H1 (cell line): ENCODE measurements around the gene SCNN1B. TPM values are rescaled to one million over a fixed set of nuclear protein-coding genes. Genes with fewer than 3 reads are reported as not detected.

Experiments
- CTCF ChIA-PET: fragments of 300-600 bp; sonication (Branson Sonifier 250); formaldehyde crosslinking; loops from one replicate; lab custom pipeline; 2021; ENCODE audit not compliant: partially characterized antibody; lab: Charles Lee
- POLR2A ChIA-PET: fragments of 300-600 bp; sonication (Branson Sonifier 250); formaldehyde crosslinking; loops from one replicate; lab custom pipeline; 2021; ENCODE audit warnings: inconsistent platforms; ENCODE audit not compliant: partially characterized antibody; lab: Charles Lee
- DNase-seq, 2 experiments: peaks; one replicate each; pipeline versions ENCODE4 v3.0.0 to v3.0.0-alpha.2; 2010 to 2022; ENCODE audit warnings: low spot score in 2 of 2, low read depth in 1 of 2, mixed read lengths in 1 of 2
- FAIRE-seq: peaks from 2 replicates; lab custom pipeline; 2011; peaks lifted over from hg19 to GRCh38; lab: Jason Lieb, UNC
- H2AFZ ChIP-seq: 2 replicates; pipeline ENCODE4 v1.8.1; 2012; ENCODE audit warnings: low read length, inconsistent platforms
- H2AK5ac ChIP-seq: 2 replicates; pipeline ENCODE4 v1.6.1; 2013; ENCODE audit warnings: low read depth, low read length
- H2BK120ac ChIP-seq: replicated peaks from 2 replicates; pipeline ENCODE3; 2013; ENCODE audit warnings: low read depth, low read length, inconsistent platforms
- H2BK12ac ChIP-seq: 2 replicates; pipeline ENCODE4 v1.6.1; 2013; ENCODE audit warnings: low read depth, low read length
- H2BK15ac ChIP-seq: 2 replicates; pipeline ENCODE4 v1.6.1; 2013; ENCODE audit warnings: low read length
- H2BK20ac ChIP-seq: 2 replicates; pipeline ENCODE4 v1.6.1; 2013; ENCODE audit warnings: low read length
- H2BK5ac ChIP-seq: 2 replicates; pipeline ENCODE4 v1.6.1; 2013; ENCODE audit warnings: low read depth, low read length
- H3K14ac ChIP-seq: 2 replicates; pipeline ENCODE4 v1.6.1; 2013; ENCODE audit warnings: inconsistent platforms; ENCODE audit not compliant: insufficient read length
- H3K18ac ChIP-seq: 2 replicates; pipeline ENCODE4 v1.6.1; 2013; ENCODE audit warnings: low read length; ENCODE audit errors: extremely low read depth
- H3K23ac ChIP-seq: 2 replicates; pipeline ENCODE4 v1.6.1; 2013; ENCODE audit warnings: inconsistent platforms; ENCODE audit not compliant: insufficient read length
- H3K23me2 ChIP-seq: 2 replicates; pipeline ENCODE4 v1.6.1; 2013; ENCODE audit warnings: low read depth, low read length
- H3K27ac ChIP-seq: 2 replicates; pipeline ENCODE4 v1.6.1; 2011; ENCODE audit warnings: low read depth, low read length, inconsistent platforms
- H3K27me3 ChIP-seq, 4 experiments: replicated peaks in 1 of 4; 1 replicate in 1 of 4; 2 replicates in 3 of 4; pipeline versions ENCODE4 v1.6.1 to v1.8.1; 2011 to 2013; ENCODE audit warnings: low read length in 3 of 4, mild to moderate bottlenecking in 3 of 4, inconsistent platforms in 2 of 4, mixed read lengths in 2 of 4, moderate library complexity in 1 of 4; ENCODE audit not compliant: control insufficient read depth in 3 of 4, insufficient read depth in 3 of 4; ENCODE audit errors: extremely low read depth in 1 of 4
- H3K36me3 ChIP-seq, 4 experiments: 2 replicates each; pipeline versions ENCODE4 v1.6.1 to v1.8.1; 2011 to 2013; ENCODE audit warnings: mild to moderate bottlenecking in 4 of 4, low read length in 3 of 4, moderate library complexity in 2 of 4, control low read depth in 1 of 4, inconsistent platforms in 1 of 4; ENCODE audit not compliant: insufficient read depth in 4 of 4, control insufficient read depth in 2 of 4
- H3K4ac ChIP-seq: replicated peaks from 2 replicates; pipeline ENCODE3; 2013; ENCODE audit warnings: low read length, low read depth, mixed read lengths, inconsistent platforms; ENCODE audit not compliant: insufficient read length
- H3K4me1 ChIP-seq, 4 experiments: replicated peaks in 1 of 4; 1 replicate in 1 of 4; 2 replicates in 3 of 4; pipeline versions ENCODE4 v1.6.1 to v1.8.1; 2011 to 2013; ENCODE audit warnings: low read length in 3 of 4, inconsistent platforms in 2 of 4, mixed read lengths in 1 of 4; ENCODE audit not compliant: insufficient read depth in 4 of 4, control insufficient read depth in 3 of 4
- H3K4me2 ChIP-seq, 2 experiments: 2 replicates each; pipeline versions ENCODE4 v1.6.1 to v1.8.1; 2011 to 2013; ENCODE audit warnings: low read depth in 2 of 2, low read length in 2 of 2, control low read depth in 1 of 2, inconsistent platforms in 1 of 2, mild to moderate bottlenecking in 1 of 2; ENCODE audit not compliant: insufficient read depth in 1 of 2
- H3K4me3 ChIP-seq, 4 experiments: fragments of 200-600, 300-600 bp in 1 of 4; sonication (generic), shearing (Covaris generic), sonication (Bioruptor Twin) in 1 of 4; 2 replicates each; pipeline versions ENCODE4 v1.5.1 to v1.8.1; 2011 to 2016; ENCODE audit warnings: low read length in 4 of 4, low read depth in 3 of 4, control low read depth in 2 of 4, inconsistent platforms in 2 of 4, mild to moderate bottlenecking in 2 of 4, mixed read lengths in 1 of 4, moderate library complexity in 1 of 4; ENCODE audit not compliant: insufficient read depth in 2 of 4; ENCODE audit errors: extremely low read depth in 1 of 4
- H3K56ac ChIP-seq: replicated peaks from 2 replicates; pipeline ENCODE3; 2013; ENCODE audit warnings: low read depth, mild to moderate bottlenecking, mixed read lengths, low read length, inconsistent platforms; ENCODE audit not compliant: insufficient read length
- H3K79me1 ChIP-seq: 2 replicates; pipeline ENCODE4 v1.6.1; 2013; ENCODE audit warnings: low read depth, low read length, control low read depth
- H3K79me2 ChIP-seq, 2 experiments: 2 replicates each; pipeline versions ENCODE4 v1.6.1 to v1.8.1; 2012 to 2013; ENCODE audit warnings: low read length in 2 of 2, mild to moderate bottlenecking in 2 of 2, inconsistent platforms in 1 of 2; ENCODE audit not compliant: insufficient read depth in 2 of 2, control insufficient read depth in 1 of 2
- H3K9ac ChIP-seq, 4 experiments: replicated peaks in 1 of 4; 1 replicate in 1 of 4; 2 replicates in 3 of 4; pipeline versions ENCODE4 v1.6.1 to v1.8.1; 2011 to 2013; ENCODE audit warnings: low read depth in 3 of 4, low read length in 3 of 4, control low read depth in 2 of 4, mild to moderate bottlenecking in 2 of 4, moderate library complexity in 2 of 4, inconsistent platforms in 1 of 4; ENCODE audit errors: extremely low read depth in 1 of 4
- H3K9me3 ChIP-seq, 2 experiments: 2 replicates each; pipeline versions ENCODE4 v1.6.1 to v1.8.1; 2012 to 2013; ENCODE audit warnings: mild to moderate bottlenecking in 2 of 2, moderate library complexity in 2 of 2, control low read depth in 1 of 2, inconsistent platforms in 1 of 2, low read depth in 1 of 2, low read length in 1 of 2, mixed read lengths in 1 of 2; ENCODE audit not compliant: insufficient read depth in 2 of 2
- H4K20me1 ChIP-seq, 2 experiments: replicated peaks in 1 of 2; 2 replicates each; pipeline versions ENCODE3 to v1.8.1; 2011 to 2013; ENCODE audit warnings: inconsistent platforms in 2 of 2, low read length in 2 of 2, mild to moderate bottlenecking in 1 of 2; ENCODE audit not compliant: insufficient read depth in 2 of 2, control insufficient read depth in 1 of 2
- H4K5ac ChIP-seq: 2 replicates; pipeline ENCODE4 v1.6.1; 2013; ENCODE audit warnings: low read length, low read depth, mixed read lengths, inconsistent platforms; ENCODE audit not compliant: insufficient read length
- H4K8ac ChIP-seq: 2 replicates; pipeline ENCODE4 v1.8.0; 2013; ENCODE audit warnings: mild to moderate bottlenecking, moderate library complexity, low read length, inconsistent platforms; ENCODE audit not compliant: insufficient read depth; ENCODE audit errors: extremely low read depth
- H4K91ac ChIP-seq: replicated peaks from 2 replicates; pipeline ENCODE3; 2013; ENCODE audit warnings: low read length, mixed read lengths, inconsistent platforms; ENCODE audit not compliant: insufficient read length
- BCL11A ChIP-seq, 2 experiments: IDR thresholded peaks; one replicate each; pipeline ENCODE4 v1.6.1; 2011; ENCODE audit warnings: low read depth in 2 of 2, low read length in 2 of 2, mild to moderate bottlenecking in 2 of 2
- EP300 ChIP-seq, 2 experiments: IDR thresholded peaks; 1 replicate in 1 of 2; 2 replicates in 1 of 2; pipeline ENCODE4 v1.6.1; 2011 to 2012; ENCODE audit warnings: low read depth in 2 of 2, low read length in 2 of 2, mild to moderate bottlenecking in 2 of 2, borderline replicate concordance in 1 of 2, inconsistent platforms in 1 of 2, moderate library complexity in 1 of 2
- HDAC6 ChIP-seq: IDR thresholded peaks from one replicate; pipeline ENCODE4 v1.7.1; 2012; ENCODE audit warnings: low read depth, mild to moderate bottlenecking, inconsistent platforms, low read length, moderate library complexity
- MAFK ChIP-seq: IDR thresholded peaks from 2 replicates; pipeline ENCODE4 v1.6.1; 2012; ENCODE audit warnings: low read depth, mild to moderate bottlenecking, improper control_type of control experiment, low read length
- MAX ChIP-seq: IDR thresholded peaks from 2 replicates; pipeline ENCODE4 v1.6.1; 2012; ENCODE audit warnings: inconsistent platforms
- SUZ12 ChIP-seq: fragments of 200-600 bp; sonication (generic); IDR thresholded peaks from 2 replicates; pipeline ENCODE4 v1.6.1; 2012; ENCODE audit warnings: mild to moderate bottlenecking, inconsistent platforms, low read length, moderate library complexity, mixed read lengths
- WGBS, 2 experiments: shearing (Covaris generic) in 1 of 2; methylation state at CpG; one replicate each; pipeline versions ENCODE4 v1.1.6 to v1.1.7; 2013 to 2015; ENCODE audit warnings: low lambda C conversion rate in 2 of 2, mixed read lengths in 2 of 2, inconsistent platforms in 1 of 2, low coverage in 1 of 2, missing lambda C conversion rate in 1 of 2; ENCODE audit not compliant: insufficient replicate concordance in 2 of 2, insufficient coverage in 1 of 2, insufficient read length in 1 of 2; ENCODE audit errors: extremely low coverage in 1 of 2, missing lambda C conversion rate in 1 of 2; 5-methylcytosine and 5-hydroxymethylcytosine counted together
- polyA plus RNA-seq, 7 experiments: library from polyadenylated mRNA; depleted of rRNA in 3 of 7; stranded (reverse) in 5 of 7; unstranded in 2 of 7; fragments of >200 nt in 5 of 7; fragments of 200-250 nt in 2 of 7; gene quantifications; 1 replicate in 5 of 7; 2 replicates in 1 of 7; 4 replicates in 1 of 7; pipeline versions ENCODE4 v1.2.1 to v1.2.3, GENCODE V29; 2011 to 2013; ENCODE audit warnings: missing spikeins in 2 of 7, mixed read lengths in 2 of 7
- total RNA-seq: library from RNA; stranded (reverse); fragmentation: NEBNext Ultra II Directional; extraction: Animal tissue kit (Norgen Biotek cat#: 25700); gene quantifications from 2 replicates; pipeline ENCODE4 v1.2.1, GENCODE V29; 2021

SCNN1B gene
- total and polyA plus RNA-seq, 2 of the 8 experiments (the other 6 are each of a cell fraction or from before 2014, with no cell fraction given) = 0.20 to 0.95 TPM

DNA sequence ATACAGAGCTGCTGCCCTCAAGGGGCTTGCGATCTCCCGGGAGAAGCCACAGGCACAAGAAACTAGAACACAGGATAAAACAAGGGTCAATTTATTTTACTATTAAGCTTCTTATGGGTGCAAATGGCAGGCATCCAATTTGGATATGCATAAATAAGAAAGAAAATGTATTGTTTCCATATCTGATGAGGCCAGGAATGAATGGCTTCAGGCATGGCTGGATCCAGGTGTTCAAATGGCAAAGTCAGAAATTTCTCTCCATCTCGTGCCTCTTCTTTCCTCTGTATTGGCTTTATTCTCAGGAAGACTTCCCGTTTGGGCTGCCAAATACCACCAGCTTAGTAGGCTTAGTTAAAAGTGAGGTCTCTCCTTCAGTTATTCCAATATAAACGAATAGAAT, 43.1 kb downstream of the SCNN1B start:
- Histone ChIP-seq H2BK20ac (peak overlapping the region; percentile 73; the same call in 1 of the 2 replicates), H3K79me2 (no peaks in the 10 kb centered on the region), H2AFZ (no peak overlapping the region), H3K4me2 (no peak overlapping the region), H3K9ac (no peak overlapping the region), H3K18ac (no peak overlapping the region; the same call in 1 of the 2 replicates), H4K8ac (no peak overlapping the region), H3K23me2 (no peaks in the 10 kb centered on the region), H2AK5ac (no peak overlapping the region), H3K4me1 (peaks cover 0 to 6% (median 2%) of the 10 kb centered on the region in 4 experiments; a peak in 3 of 7 replicates), H3K4me3 (no peak overlapping the region), H4K5ac (no peak overlapping the region), H3K56ac (no peak overlapping the region), H4K20me1 (no peaks in the 10 kb centered on the region), H2BK120ac (no peak overlapping the region), H2BK12ac (no peak overlapping the region), H3K14ac (no peak overlapping the region), H3K9me3 (no peaks in the 10 kb centered on the region), H4K91ac (no peak overlapping the region), H3K36me3 (no peaks in the 10 kb centered on the region), H2BK15ac (no peak overlapping the region), H3K27ac (no peak overlapping the region), H3K23ac (no peak overlapping the region), H3K4ac (no peak overlapping the region), H3K27me3 (no peaks in the 10 kb centered on the region), H3K79me1 (no peaks in the 10 kb centered on the region), H2BK5ac (no peak overlapping the region)
- ChIA-PET CTCF (interaction anchor here (0.7 to 4.9 kb wide), 6 partner anchors 13 to 89 kb away, joined by 3 to 25 read pairs (median 7); no protein-coding TSS in a partner anchor), POLR2A (no interaction called here)
- no peak for DNase-seq
- no peak for FAIRE-seq
- 86% methylated on average over 5 of the region's 5 CpGs; no CpG with 5 or more reads in 1 of the 2 experiments for WGBS, 2 experiments
- TF ChIP-seq HDAC6 (no peak), MAFK (no peak), SUZ12 (no peak), EP300 (IDR thresholded peaks at IDR 0.05; ENCODE audit: borderline replicate concordance in 1 of 2, low read depth in 2 of 2, low read length in 2 of 2) (no peak), BCL11A (IDR thresholded peaks at IDR 0.05; ENCODE audit: low read depth in 2 of 2, low read length in 2 of 2) (no peak), MAX (no peak)
